Measurements from ENCODE around the gene GRIN2C.

GRIN2C gene

DNA sequence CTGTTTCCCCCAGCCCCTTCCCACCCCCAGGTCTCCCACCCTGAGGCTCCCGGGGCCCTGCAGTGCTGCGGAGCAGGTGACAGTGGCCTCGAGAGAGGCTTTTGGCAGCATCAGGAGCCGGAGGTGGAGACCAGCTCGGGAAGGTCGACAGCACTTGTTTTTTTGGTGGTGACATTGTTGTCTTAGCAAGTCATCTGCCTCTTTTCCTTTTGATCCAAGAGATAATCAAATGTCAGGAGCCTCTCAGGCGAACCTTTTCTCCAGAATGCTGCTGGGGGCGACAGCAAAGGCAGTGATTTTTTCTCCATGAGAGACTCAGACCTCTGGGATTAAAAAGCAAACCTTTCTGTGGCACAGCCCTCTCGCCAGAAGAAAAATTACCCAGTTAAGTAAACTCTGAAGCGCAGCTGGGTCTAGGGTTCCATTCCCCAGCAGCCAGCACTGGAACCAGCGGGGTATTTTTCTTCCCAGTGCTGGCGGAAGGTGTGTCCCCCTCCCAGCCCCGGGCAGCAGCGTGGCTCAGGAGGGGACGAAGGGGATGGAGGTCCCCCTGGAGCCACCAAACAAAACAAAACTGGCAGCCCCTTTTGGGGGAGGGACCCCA, 37.2 kb downstream of the GRIN2C start:
- no peak for DNase-seq (ENCODE audit: low read depth in 3 of 3)

DNA sequence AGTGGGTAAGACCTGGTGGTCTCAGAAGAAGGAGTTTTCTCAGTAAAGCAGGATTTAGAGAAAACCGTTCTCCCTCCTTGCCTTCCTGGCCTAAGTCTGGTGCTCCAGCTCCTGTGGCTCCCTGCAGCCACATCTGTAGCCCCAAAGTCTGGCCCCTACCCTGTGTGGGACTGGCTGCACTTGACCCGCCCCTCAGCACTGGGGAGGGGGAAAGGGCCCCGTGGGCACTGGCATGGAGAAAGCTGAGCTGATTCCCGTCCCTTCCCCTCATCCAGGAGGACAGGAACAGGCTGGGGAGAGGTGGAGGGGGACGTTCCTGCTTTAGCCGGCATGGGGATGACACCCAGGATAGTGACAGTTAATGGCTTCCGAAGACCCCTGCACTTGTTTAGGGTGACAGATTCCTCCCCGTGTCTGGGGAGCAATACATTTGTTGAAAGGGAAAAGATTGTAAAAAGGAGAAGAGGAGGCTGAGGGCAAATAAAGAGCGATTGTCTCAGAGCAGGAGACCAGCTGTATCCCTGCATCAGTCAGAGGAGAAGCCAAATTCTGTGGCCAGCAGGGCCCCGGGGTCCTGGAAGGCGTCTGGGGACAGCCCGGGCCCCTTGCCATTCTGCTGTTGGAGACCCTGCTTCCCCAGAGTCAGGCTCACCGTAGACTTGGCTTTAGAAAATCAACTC, 37.9 kb downstream of the GRIN2C start:
- no peak for DNase-seq (ENCODE audit: low read depth in 3 of 3)

DNA sequence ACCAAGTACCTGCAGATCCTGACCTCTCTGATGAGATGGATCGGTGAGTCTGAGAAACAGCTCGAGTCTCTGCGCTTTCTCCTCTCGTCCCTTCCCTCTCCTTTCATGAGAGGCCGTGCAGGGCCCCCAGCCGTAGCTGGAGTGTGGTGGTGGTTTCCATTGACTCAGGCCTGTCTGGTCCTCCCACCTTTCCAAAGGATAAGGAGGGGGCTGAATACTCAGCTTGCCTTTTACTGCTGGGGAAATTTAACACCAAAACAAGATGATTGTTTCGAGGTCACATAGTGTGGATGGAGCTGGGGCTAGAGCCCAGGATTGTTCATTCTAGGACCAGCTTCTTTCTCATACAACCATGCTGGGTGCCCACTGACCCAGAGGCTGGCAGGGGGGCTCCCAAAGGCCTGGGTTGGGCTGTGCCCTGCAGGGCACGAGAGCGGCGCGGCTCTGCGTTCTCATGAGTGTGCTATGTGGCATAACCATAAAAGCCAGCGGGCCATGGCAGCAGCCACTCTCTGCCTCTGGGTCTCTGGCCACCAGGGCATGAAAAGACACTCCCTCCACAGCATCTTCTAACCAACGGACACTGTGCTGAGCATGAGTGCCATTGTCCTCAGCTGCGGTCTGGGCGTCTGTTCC, 39.8 kb downstream of the GRIN2C start:
- DNase-seq (ENCODE audit: low read depth in 3 of 3) = no peak

DNA sequence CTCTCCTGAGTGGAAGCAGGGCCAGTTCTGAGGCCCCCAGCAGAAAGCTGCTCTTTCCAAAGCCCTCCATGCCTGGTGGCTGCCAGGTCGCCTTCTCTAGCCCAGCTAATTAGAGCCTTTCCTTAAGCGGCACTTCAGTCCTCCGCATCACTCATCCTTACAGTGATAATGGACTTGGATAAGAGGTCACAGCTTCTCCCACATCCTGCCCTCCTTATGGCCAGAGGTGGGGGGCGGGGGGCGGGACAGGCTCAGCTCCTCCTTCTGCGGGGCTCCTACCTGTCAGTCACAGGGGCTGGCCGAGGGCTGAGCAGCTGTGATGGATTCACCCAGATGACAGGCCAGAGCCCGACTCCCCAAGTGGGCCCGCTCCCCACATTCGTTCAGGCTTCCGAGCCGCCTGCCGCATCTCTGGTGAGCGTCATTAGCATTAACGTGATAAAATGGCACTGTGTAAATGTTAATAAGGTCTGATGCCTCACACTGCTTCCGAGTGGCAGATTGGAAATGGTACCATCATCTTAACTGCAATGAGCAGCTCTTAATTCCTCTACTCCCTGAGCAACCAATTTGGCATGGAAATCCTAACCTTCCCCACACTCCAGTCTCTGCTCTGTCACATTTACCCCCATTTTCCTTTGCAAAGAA, 41.3 kb downstream of the GRIN2C start:
- no peak for DNase-seq (ENCODE audit: low read depth in 3 of 3)

DNA sequence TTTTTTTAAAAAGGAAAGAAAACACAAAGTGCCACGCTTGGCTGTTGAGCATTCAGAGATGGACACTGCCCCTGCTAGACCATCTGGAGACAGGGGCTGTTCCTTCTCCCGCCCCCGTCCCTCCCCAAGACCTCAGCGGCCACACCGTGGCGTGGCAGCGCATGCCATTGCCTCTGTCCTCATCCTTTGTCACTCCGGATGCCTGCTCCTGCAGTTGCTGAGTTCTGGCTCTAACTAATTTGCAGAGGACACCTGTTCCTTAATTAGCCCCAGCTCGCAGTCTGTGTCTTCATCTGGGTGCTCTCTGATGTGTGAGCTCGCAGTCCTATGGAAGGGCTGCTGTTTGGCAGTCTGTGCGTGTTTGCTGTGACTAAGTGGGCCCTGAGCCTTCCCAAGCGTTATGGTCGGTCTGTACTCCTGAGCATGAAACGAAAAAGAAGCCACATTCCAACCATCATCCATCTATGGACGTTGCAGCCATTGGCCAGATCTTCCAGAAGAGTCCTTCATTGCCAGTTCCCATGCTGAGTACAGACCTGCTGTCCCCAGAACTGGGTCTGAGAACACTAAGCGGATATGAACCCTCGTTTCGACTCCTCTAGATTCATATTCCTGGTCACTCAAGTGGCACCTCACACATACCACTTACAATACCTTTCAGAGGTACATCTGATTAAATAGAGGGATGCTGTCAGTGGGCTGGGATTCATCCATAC, 42.6 kb downstream of the GRIN2C start:
- no peak for DNase-seq (ENCODE audit: low read depth in 3 of 3)

DNA sequence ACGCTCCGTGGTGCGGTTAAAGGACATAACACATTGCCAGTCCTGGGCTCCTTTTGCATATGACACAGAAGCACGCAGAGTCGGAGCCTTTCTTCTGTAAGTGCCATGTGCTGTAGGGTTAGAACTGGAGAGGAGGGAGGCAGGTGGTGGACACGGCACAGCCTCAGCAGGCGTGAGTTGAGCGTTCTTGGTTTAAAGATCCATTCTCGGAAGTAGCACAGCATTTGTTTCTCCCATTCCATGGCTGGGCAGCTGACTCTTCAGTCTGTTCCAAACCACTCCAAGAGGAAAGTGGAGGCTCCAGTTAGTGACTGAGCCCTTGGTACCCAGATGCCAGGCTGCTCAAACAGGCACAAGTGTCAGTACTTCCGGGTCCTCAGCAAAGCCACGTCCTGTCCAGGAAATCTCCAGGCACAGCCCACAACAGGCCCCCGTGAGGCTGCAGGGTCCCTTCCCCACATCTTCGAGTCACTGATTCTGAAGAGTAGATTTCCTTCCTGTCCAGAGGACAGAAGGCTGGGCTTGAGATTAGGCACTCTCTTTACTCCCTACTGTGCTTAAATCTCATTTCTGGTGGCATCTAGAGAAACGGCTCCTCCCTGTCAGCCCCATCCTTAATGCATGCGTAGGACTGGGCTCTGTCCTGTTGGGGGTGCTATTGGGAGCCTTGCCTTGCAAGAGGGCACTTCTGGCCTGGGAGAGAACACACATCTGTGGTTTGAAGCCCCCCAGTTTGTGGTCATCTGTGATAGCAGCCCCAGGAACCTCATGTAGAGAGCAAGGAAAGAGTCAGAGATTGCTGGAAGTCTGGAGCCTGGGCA, 43.9 kb downstream of the GRIN2C start:
- no peak for DNase-seq (ENCODE audit: low read depth in 3 of 3)

DNA sequence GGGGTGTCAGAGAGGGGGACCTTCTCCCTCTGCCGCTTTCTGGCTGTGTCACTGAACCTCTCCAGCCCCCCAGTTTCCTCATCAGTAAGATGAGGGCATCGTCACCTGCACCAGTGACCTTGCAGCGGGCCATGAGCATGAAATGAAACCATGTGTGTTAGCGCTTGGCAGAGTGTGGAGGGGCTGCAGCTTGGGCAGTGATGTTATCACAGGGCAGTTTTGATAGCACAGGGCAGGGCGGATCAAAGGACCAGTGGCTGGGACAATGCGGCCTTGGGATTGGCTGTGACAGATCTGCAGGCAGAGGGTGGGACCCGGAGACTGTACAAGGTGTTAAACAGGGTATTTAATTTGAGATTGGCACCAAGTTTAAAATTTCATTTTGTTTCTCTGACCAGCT, 44.6 kb downstream of the GRIN2C start:
- DNase-seq (ENCODE audit: low read depth in 3 of 3) = no peak

DNA sequence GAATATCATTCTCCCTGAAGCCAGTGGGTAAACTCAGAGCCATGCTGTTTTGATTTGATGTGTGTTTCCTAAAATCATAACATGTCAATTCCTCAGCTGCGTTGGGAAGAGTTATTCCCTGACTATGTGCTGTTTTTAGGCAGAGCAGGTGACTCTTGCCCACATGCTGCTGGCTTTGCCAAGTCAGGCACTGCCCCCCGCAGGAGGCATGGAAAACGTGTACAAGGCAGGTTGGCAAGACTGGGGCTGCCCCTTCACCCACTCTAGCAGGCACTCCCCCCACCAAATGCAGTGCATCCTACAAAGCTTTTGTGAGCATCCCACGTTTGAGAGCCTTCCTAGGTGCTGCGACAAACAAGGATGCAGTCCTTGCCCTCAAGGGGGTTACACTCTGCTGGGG, 45.2 kb downstream of the GRIN2C start:
- DNase-seq (ENCODE audit: low read depth in 3 of 3) = no peak

DNA sequence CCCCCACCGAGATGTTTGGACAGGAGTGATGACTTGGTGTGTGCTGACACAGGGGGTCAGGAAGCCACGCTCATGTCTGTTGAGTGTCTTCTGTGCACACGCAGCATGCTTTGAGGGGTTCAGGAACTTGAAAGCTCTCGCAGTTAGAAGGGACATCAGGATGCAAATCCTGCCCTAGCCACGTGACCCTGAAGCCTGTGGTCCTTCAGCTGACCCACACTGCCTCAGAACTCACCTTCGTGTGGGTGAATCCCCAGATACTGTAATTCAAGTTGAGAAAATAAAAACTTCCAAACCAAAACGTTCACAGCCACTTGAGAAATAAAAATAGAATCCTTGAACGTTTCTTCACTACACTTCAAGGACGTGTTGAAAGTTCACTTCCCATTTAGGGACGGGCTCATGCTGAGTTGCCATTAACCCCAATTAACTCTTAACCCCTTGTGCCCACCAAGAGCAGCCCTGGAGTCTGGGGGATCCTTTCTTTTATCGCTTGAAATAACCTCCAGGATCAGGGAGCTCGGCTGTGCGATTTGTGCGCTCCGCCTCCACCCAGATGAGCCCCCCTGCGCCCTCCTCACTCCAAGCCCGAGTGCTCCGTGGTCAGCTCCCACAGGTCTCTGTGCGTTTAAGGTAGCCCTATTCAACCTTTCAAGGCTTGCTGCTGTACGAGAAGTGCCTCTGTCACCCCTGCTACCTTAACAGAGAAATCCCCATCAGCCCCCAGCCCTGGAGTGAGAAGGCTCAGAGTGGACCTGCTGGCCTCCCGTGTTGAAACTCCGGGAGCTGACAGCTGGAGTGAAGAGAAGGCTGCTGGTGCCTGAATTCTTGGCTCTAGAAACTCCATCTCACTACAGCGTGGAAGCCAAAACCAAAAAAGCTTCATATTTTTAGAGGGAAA, 47.3 kb downstream of the GRIN2C start:
- no peak for DNase-seq (ENCODE audit: low read depth in 3 of 3)

DNA sequence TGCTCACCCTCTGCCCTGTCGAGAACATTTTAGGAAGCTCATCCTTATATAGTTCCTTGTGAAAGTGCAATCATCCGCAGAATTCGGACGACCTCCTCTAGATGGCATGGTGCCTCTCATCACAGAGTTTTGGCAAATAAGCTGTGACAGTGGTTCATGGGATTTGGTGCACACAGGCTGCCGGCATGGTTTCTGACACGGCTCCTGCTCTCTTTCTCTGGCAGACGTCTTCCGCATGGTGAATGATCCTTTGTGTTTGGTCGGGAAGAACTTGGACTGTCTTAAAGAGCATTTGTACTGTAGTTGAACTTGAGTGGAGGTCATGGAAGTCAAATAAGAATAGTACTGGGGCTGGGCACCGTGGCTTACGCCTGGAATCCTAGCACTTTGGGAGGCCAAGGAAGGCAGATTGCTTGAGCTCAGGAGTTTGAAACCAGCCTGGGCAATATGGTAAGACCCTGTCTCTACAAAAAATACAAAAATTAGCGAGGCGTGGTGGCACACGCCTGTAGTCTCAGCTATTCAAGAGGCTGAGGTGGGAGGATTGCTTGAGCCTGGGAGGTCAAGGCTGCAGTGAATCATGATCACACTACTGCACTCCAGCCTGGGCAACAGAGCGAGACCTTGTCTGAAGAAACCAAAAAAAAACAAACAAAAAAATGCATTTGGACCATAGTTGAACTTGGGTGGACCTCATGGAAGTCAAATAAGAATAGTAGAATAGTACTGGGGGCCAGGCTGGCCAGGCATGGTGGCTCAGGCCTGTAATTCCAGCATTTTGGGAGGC, 48.8 kb downstream of the GRIN2C start:
- DNase-seq (ENCODE audit: low read depth in 3 of 3) = no peak

DNA sequence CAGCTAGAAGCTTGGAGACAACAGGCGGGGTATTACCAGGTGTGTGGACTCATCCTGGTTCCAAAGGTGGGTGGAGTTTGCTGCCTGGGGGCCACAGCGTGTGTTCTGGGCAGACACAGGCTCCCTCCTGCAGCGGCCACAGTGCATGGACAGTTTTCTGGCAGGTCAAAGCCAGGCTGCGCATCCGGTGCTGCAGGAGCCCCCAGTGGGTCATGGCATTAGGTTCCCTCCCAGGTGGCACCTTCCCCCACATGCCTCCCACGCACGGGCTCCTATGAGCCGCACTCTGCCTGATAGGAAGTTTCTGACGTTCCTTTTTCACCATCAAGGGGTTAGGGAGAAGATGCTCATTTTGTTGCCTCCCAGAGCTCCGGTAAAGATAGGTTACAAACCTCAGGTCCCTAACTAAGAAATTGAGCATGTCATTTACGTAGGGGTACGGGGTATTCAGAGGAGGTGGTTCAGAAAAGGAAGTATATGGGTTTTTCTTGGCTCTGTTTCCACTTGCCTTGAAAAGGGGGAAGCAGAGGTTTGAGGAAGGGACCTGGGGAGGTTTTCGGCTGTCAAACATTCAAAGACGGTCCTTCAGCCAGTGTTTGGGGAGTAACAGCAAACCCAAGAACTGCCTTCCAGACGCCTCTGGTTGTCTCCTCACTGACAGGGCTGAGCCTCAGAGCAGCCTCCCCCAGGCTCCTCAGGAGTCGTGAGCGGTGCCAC, 50.8 kb downstream of the GRIN2C start:
- no peak for DNase-seq (ENCODE audit: low read depth in 3 of 3)

DNA sequence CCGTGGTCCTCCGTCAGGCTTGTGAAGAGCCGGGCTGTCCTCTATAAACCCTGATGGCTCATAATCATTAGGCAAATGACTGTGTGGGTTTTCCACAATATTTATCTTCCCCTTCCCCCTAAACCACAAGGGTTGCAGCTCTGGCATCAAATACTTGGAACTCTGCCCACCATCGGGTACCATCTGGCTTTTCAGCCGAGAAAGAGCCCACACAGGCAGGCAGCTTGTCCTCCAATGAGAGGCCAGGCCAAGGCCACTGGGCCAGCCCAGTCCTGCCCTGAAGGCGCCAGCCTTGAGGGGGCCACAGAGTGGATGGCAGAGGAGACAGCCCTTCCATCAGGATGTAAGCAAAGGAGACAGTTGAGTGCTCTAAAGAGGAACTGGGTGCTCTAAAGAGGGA, 51.8 kb downstream of the GRIN2C start:
- no peak for DNase-seq (ENCODE audit: low read depth in 3 of 3)

DNA sequence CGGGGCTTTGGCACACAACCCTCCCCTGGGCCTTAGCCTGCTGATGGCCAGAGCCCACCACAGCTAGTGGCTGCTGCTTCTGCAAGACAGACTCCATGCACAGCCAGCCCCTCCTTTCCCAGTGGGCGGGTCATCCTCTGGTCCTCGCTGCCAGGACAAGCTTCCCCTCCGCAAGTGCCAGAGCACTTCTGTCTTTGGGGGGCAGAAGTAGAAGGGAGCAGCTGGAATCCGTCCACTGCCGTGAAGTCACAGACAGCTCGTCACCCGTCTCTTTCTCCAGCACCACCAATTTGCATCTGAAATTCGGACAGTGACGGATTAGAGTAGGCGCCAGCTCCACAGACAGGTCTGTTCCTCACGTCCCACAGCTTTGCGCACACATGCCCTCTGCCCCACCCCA, 52.2 kb downstream of the GRIN2C start:
- no peak for DNase-seq (ENCODE audit: low read depth in 3 of 3)

DNA sequence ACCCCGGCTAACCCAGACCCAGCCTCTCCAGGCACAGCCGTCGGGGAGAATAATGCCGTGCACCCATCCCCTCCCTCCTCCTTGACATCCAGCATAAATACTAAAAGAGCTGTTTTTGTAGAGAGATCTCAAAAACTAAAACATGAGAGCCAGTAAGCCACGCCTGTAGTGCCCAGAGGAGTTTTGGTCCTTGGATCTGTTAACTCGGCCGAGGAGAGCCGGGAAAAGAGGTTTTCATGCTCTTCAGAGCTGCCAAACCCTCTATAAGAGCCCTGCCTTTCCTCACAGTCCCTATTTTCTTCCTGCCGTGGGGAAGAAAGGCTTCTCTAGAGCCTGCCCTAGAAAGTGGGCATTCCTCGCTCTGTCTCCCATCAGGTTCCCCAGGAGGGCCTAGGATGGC, 53.4 kb downstream of the GRIN2C start:
- no peak for DNase-seq (ENCODE audit: low read depth in 3 of 3)

DNA sequence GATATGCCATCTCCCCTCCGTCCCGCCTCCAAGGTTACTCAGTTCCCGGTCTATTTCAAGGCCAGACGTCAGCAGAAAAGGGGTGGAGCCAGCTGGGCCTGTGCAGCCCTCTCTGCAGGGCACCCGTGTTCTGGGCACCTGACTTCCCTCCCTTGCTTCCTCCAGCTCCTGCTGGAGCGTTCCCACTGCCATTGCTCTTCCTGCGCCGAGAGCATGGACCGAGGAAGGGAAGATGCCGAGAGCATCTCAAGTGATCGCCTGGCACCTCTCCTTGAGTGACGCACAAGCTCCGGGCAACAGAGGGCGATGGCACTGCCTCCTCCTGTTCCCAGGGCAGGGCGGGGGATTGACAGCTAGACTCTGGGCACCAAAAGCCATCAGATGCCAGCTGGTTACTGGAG, 54.1 kb downstream of the GRIN2C start:
- DNase-seq (ENCODE audit: low read depth in 3 of 3) = no peak

DNA sequence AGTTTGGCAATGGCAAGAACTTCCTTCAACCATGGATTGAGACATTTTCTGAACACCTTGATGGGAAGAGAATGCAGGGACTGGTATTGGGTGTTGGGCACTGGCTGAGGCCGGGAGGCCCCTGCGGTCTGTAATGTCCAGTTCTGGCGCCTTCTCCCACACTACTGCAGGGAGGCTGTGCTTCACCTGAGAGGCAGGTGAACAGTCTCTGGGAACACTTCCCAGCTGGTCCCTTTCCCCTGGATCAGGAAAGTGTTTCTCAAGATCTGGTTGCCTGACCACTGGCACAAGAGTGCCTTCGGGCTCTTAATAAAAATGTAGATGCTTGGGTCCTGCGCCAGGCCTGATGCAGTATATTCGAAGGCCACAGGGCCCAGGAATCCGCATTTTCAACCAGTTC, 55.0 kb downstream of the GRIN2C start:
- no peak for DNase-seq (ENCODE audit: low read depth in 3 of 3)

DNA sequence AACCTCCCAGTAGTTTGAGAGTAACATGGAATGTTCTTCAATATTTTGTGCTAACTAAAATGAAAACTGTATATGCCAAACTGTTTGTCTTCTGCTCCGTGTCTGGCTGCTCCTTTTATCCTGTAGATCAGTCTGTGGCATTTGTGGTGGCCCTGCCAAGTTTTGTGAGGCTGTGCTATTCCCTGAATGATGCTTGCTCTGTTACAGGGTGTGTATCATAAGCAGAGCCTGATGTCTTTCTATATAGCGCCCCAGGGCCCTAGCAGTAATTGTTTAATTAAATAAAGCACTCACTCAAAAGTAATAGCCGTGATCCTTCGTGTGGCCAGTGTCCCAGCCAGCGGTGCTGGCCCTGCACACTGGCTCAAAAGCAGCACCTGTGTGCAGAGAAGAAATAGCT, 55.7 kb downstream of the GRIN2C start:
- no peak for DNase-seq (ENCODE audit: low read depth in 3 of 3)

DNA sequence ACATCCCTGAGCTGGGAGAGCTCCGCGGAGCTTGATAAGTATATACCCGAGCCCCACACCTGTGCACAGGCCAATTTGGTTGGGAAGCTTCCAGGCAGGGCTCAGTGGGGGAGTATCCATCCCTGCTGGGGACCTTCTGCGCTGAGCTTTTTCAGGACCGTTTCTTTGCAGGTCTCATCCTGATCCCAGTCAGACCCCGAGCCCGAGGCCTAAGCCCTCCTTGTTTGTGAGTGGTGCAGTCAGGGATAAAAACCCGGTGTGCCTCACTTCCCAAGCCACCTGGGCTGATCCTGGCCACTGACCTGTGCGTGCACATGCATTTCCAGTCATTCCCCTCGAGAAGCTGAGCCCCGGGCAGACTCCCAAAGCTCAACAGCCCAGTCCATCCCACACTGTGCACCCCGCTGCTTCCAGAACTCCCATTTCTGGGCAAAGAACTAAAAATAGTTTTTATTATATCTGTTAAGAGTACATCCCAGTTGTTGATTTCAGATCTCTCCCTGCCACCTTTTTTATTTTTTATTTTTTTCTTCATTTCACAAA, 56.2 kb downstream of the GRIN2C start:
- DNase-seq (ENCODE audit: low read depth in 3 of 3) = no peak

DNA sequence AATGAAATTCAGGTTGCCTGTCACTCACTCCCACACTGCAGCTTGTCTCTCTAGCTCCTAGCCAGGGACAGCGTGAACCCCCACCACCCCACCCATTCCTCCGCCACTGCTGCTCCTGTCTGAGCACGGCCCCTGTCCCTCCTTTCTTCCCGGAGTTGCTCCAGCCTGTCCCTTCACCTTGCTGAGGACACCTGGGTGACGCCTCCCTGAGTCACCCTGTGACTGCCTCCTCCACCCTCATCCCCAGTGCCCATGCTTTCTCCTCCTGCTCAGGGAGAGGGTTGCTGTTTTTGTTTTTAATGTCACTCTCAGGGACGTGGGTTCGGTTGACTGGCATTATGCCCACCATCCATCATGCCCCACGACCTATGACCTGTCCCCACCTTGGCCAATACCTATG, 57.8 kb downstream of the GRIN2C start:
- DNase-seq (ENCODE audit: low read depth in 3 of 3) = no peak

Data from stimulated activated CD4-positive, alpha-beta T cell treated with anti-CD3 and anti-CD28 coated beads, TNF-alpha, amount 100 ng/mL, for 48 hours (primary cell).